K562 (cell line): ENCODE data around the gene DOCK4. TPM values are rescaled to one million over a fixed set of nuclear protein-coding genes. Genes with fewer than 3 reads are reported as not detected.

Source experiments
- ATAC-seq: fragments of 200-7000 bp; cut with Tn5 transposase; 3 replicates; pipeline ENCODE4 v1.9.1; 2020; ENCODE audit warnings: moderate library complexity
- BruUV-seq: library from RNA; stranded (reverse); fragments of 400-500 nt; replicated peaks from 2 replicates; lab custom pipeline; 2021; lab: Mats Ljungman, UMichigan
- CTCF ChIA-PET: fragments of 300-600 bp; formaldehyde crosslinking; extraction: SDS; loops from one replicate; lab custom pipeline; 2021; ENCODE audit warnings: low intra/inter-chr PET ratio; lab: Yijun Ruan, JAX
- POLR2A ChIA-PET: fragments of 300-600, 350-650 bp; sonication (Branson Sonifier 250); formaldehyde crosslinking; extraction: SDS; loops from one replicate; lab custom pipeline; 2021; ENCODE audit warnings: antibody characterized with exemption, inconsistent platforms; lab: Yijun Ruan, JAX
- DNase-seq, 4 experiments: peaks; one replicate each; pipeline versions ENCODE4 v3.0.0 to v3.0.0-alpha.2; 2011 to 2018; ENCODE audit warnings: low spot score in 3 of 4, mixed read lengths in 3 of 4; ENCODE audit errors: extremely low read depth in 1 of 4
- FAIRE-seq: peaks from 2 replicates; lab custom pipeline; 2011; peaks lifted over from hg19 to GRCh38; lab: Jason Lieb, UNC
- H2AFZ ChIP-seq: 2 replicates; pipeline ENCODE4 v1.6.0; 2011; ENCODE audit warnings: low read depth, low read length, control low read depth, inconsistent platforms
- H3K27ac ChIP-seq: fragments of 200-600 bp; 3 replicates; pipeline ENCODE4 v1.8.0; 2011; ENCODE audit warnings: low read depth, mild to moderate bottlenecking, control low read depth, inconsistent platforms, low read length, moderate library complexity, mixed read lengths; ENCODE audit errors: extremely low read depth
- H3K27me3 ChIP-seq, 2 experiments: fragments of 300-600 bp in 1 of 2; 2 replicates in 1 of 2; 3 replicates in 1 of 2; pipeline versions ENCODE4 v1.6.0 to v1.8.0; 2011; ENCODE audit warnings: inconsistent platforms in 2 of 2, low read length in 2 of 2, mild to moderate bottlenecking in 1 of 2, mixed read lengths in 1 of 2, moderate library complexity in 1 of 2; ENCODE audit not compliant: control insufficient read depth in 2 of 2, insufficient read depth in 2 of 2
- H3K36me3 ChIP-seq: fragments of 300-600 bp; 3 replicates; pipeline ENCODE4 v1.8.0; 2011; ENCODE audit warnings: mild to moderate bottlenecking, low read length, inconsistent platforms; ENCODE audit not compliant: control insufficient read depth, insufficient read depth
- H3K4me1 ChIP-seq, 2 experiments: fragments of 200-600 bp in 1 of 2; replicated peaks in 1 of 2; 2 replicates in 1 of 2; 3 replicates in 1 of 2; pipeline versions ENCODE4 v1.5.1 to v1.8.0; 2011; ENCODE audit warnings: inconsistent platforms in 2 of 2, low read length in 2 of 2, mild to moderate bottlenecking in 1 of 2, mixed read lengths in 1 of 2, moderate library complexity in 1 of 2; ENCODE audit not compliant: control insufficient read depth in 2 of 2, insufficient read depth in 2 of 2
- H3K4me2 ChIP-seq: 2 replicates; pipeline ENCODE4 v1.6.1; 2011; ENCODE audit warnings: low read length, control low read depth, inconsistent platforms, mixed read lengths; ENCODE audit not compliant: insufficient read depth
- H3K4me3 ChIP-seq: fragments of 200-600 bp; sonication (generic), shearing (Covaris generic); 2 replicates; pipeline ENCODE4 v1.5.1; 2016; ENCODE audit warnings: control low read depth, inconsistent platforms
- H3K79me2 ChIP-seq: fragments of 200-600 bp; 3 replicates; pipeline ENCODE4 v1.8.0; 2011; ENCODE audit warnings: low read length, inconsistent platforms; ENCODE audit not compliant: control insufficient read depth, insufficient read depth
- H3K9ac ChIP-seq, 2 experiments: 2 replicates each; pipeline versions ENCODE4 v1.6.0 to v1.6.1; 2011; ENCODE audit warnings: low read depth in 2 of 2, low read length in 2 of 2, control low read depth in 1 of 2, inconsistent platforms in 1 of 2, mild to moderate bottlenecking in 1 of 2, mixed read lengths in 1 of 2; ENCODE audit not compliant: insufficient read depth in 1 of 2
- H3K9me1 ChIP-seq: one replicate; pipeline ENCODE4 v1.6.0; 2011; ENCODE audit warnings: inconsistent platforms, mild to moderate bottlenecking, low read length, moderate library complexity; ENCODE audit not compliant: control insufficient read depth, insufficient read depth
- H3K9me3 ChIP-seq: replicated peaks from 2 replicates; pipeline ENCODE4 v1.5.1; 2011; ENCODE audit warnings: low read depth, low read length, inconsistent platforms; ENCODE audit not compliant: control insufficient read depth, insufficient read depth
- H4K20me1 ChIP-seq: replicated peaks from 2 replicates; pipeline ENCODE4 v1.6.1; 2011; ENCODE audit warnings: low read length, inconsistent platforms, mixed read lengths; ENCODE audit not compliant: control insufficient read depth, insufficient read depth
- CAMTA2 ChIP-seq: fragments of 250-450 bp; sonication (Bioruptor Pico); conservative IDR thresholded peaks from 2 replicates; pipeline ENCODE4 v1.5.1; 2022
- CHD1 ChIP-seq: fragments of 200-600 bp; sonication (generic); IDR thresholded peaks from one replicate; pipeline ENCODE4 v1.6.1; 2012; ENCODE audit warnings: mild to moderate bottlenecking, moderate library complexity, low read length, inconsistent platforms
- GTF2F1 ChIP-seq: IDR thresholded peaks from 2 replicates; pipeline ENCODE4 v1.6.1; 2011; ENCODE audit warnings: low read depth, low read length, improper control_type of control experiment
- MCM3 ChIP-seq: fragments of 450-650 bp; IDR thresholded peaks from 2 replicates; pipeline ENCODE4 v1.6.1; 2016
- MIER1 ChIP-seq: fragments of 450-650 bp; IDR thresholded peaks from 2 replicates; pipeline ENCODE4 v1.6.1; 2016; ENCODE audit warnings: antibody characterized with exemption, mild to moderate bottlenecking, low read depth
- NFATC3 ChIP-seq: fragments of 450-650 bp; IDR thresholded peaks from 2 replicates; pipeline ENCODE4 v1.6.1; 2017; ENCODE audit warnings: mild to moderate bottlenecking
- PTRF ChIP-seq: fragments of 450-650 bp; IDR thresholded peaks from 2 replicates; pipeline ENCODE4 v1.6.1; 2016; ENCODE audit warnings: mild to moderate bottlenecking, missing genetic modification characterization, missing compliant biosample characterization
- RBM39 ChIP-seq: fragments of 200-400 bp; formaldehyde crosslinking; optimal IDR thresholded peaks from 2 replicates; pipeline ENCODE3; 2018; ENCODE audit warnings: low read depth, low read length
- SP2 ChIP-seq: IDR thresholded peaks from 2 replicates; pipeline ENCODE4 v1.6.1; 2011; ENCODE audit warnings: mild to moderate bottlenecking, low read depth, low read length, moderate library complexity; ENCODE audit not compliant: poor library complexity, severe bottlenecking; ENCODE audit errors: extremely low read depth
- SREBF2 ChIP-seq: sonication (generic); formaldehyde crosslinking; IDR thresholded peaks from 2 replicates; pipeline ENCODE4 v1.4.0; 2020; ENCODE audit warnings: mild to moderate bottlenecking, missing genetic modification reagents
- STAT5A ChIP-seq: IDR thresholded peaks from 2 replicates; pipeline ENCODE4 v1.6.1; 2012; ENCODE audit warnings: low read length, inconsistent platforms, borderline replicate concordance
- TOE1 ChIP-seq, 2 experiments: fragments of 450-650 bp in 1 of 2; sonication (generic) in 1 of 2; formaldehyde crosslinking in 1 of 2; IDR thresholded peaks; 2 replicates each; pipeline versions ENCODE4 v1.7.1 to v1.8.0; 2016 to 2022; ENCODE audit warnings: borderline replicate concordance in 2 of 2, mild to moderate bottlenecking in 2 of 2, antibody characterized with exemption in 1 of 2, inconsistent platforms in 1 of 2, low read depth in 1 of 2, missing genetic modification reagents in 1 of 2, moderate library complexity in 1 of 2
- U2AF2 ChIP-seq: fragments of 200-400 bp; formaldehyde crosslinking; optimal IDR thresholded peaks from 2 replicates; pipeline ENCODE3; 2017; ENCODE audit warnings: low read depth, mild to moderate bottlenecking, low read length
- YBX1 ChIP-seq: fragments of 450-650 bp; IDR thresholded peaks from 2 replicates; pipeline ENCODE4 v1.7.1; 2016; ENCODE audit warnings: mild to moderate bottlenecking
- ZEB2 ChIP-seq: fragments of 450-650 bp; IDR thresholded peaks from 2 replicates; pipeline ENCODE4 v1.6.1; 2016
- ZSCAN29 ChIP-seq: fragments of 450-650 bp; IDR thresholded peaks from 2 replicates; pipeline ENCODE4 v1.6.1; 2017
- WGBS: fragments of 100-300 bp; shearing (Covaris generic); methylation state at CpG from one replicate; pipeline ENCODE4 v1.1.6; 2016; ENCODE audit warnings: low coverage, mixed read lengths; ENCODE audit not compliant: insufficient coverage; ENCODE audit errors: missing lambda C conversion rate; 5-methylcytosine and 5-hydroxymethylcytosine counted together
- in situ Hi-C: fragments of 300-500 bp; cut with MboI; formaldehyde crosslinking; loops from 4 replicates; pipeline ENCODE4 v1.15.0; 2018; ENCODE audit warnings: inconsistent platforms, mixed read lengths
- intact Hi-C: fragments of 100-400 bp; cut with micrococcal nuclease; formaldehyde crosslinking; loops from 2 replicates; pipeline ENCODE4 v1.14.2; 2022
- polyA plus RNA-seq, 8 experiments: library from polyadenylated mRNA; depleted of rRNA in 4 of 8; stranded (reverse) in 5 of 8; unstranded in 3 of 8; fragments of >200 nt; fragmentation: Nextera tagmentation in 2 of 8; fragmentation: Illumina TruSeq in 1 of 8; extraction: Ambion mirVana in 2 of 8; extraction: Trizol in 1 of 8; gene quantifications; 2 replicates each; pipeline versions ENCODE4 v1.2.1 to v1.2.3, GENCODE V29; 2011 to 2014; ENCODE audit warnings: inconsistent platforms in 1 of 8, missing spikeins in 1 of 8
- total RNA-seq, 7 experiments: library from RNA; depleted of rRNA in 6 of 7; stranded (reverse); fragments of >200 nt in 6 of 7; fragmentation: Illumina TruSeq in 2 of 7; extraction: Trizol in 2 of 7; gene quantifications; 2 replicates each; pipeline versions ENCODE4 v1.2.1 to v1.2.3, GENCODE V29; 2011 to 2021; ENCODE audit warnings: low replicate concordance in 1 of 7
- TF ChIP-seq, protein P1 (sequence below): IDR thresholded peaks from 3 replicates; pipeline ENCODE4 v1.6.1; 2011; ENCODE audit warnings: borderline replicate concordance, mild to moderate bottlenecking; ENCODE audit not compliant: insufficient read length, insufficient read depth
- TF ChIP-seq, protein P2 (sequence below): fragments of 450-650 bp; IDR thresholded peaks from 2 replicates; pipeline ENCODE4 v1.6.1; 2016; ENCODE audit warnings: borderline replicate concordance

DOCK4 gene
- total and polyA plus RNA-seq, 9 of the 15 experiments (the other 6 are each of a cell fraction or from before 2014, with no cell fraction given), result 0.42 to 5.7 (median 2.3) TPM

DNA sequence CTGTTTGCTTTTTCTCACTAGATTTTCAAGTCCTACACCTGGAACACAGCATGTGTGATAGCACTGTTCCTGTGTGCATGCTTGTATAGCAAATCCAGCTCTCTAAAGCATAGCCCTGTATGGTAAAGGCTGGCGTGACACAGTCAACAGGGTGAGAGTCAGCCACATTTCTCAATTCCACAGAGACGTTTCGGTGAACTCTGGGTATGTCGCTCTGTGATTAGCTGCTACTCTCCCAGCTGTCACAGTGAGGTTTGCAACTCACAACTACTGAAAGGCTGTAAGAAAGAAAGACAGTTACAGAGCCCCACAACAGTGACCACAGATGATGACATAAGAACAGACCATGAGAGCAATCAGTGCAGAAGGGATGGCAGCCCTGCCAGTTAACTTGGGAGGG lies 473.3 kb downstream of the DOCK4 start:
- H3K36me3 ChIP-seq, result no peaks in the 10 kb centered on the region
- no peak overlapping the region for H2AFZ ChIP-seq
- POLR2A ChIA-PET, result interaction anchor here (0.6 kb wide), 1 partner anchor 714 kb away, joined by 3 read pairs; no protein-coding TSS in a partner anchor
- CTCF ChIA-PET, result no interaction called here
- no peaks in the 10 kb centered on the region for H3K9me3 ChIP-seq
- TF ChIP-seq MIER1 (no peak), ZEB2 (no peak), CHD1 (no peak), MCM3 (no peak), PTRF (tag) (no peak), CAMTA2 (CRISPR knock-in tag) (no peak), ZSCAN29 (no peak), STAT5A (no peak), GTF2F1 (no peak), U2AF2 (no peak), RBM39 (no peak), TOE1 (IDR thresholded peaks at IDR 0.05; ENCODE audit: borderline replicate concordance) (no peak), TOE1 (CRISPR knock-in tag; IDR thresholded peaks at IDR 0.05; ENCODE audit: borderline replicate concordance, low read depth) (no peak), NFATC3 (no peak), SP2 (no peak), SREBF2 (CRISPR knock-in tag) (no peak), YBX1 (no peak)
- TF ChIP-seq, protein P1, sequence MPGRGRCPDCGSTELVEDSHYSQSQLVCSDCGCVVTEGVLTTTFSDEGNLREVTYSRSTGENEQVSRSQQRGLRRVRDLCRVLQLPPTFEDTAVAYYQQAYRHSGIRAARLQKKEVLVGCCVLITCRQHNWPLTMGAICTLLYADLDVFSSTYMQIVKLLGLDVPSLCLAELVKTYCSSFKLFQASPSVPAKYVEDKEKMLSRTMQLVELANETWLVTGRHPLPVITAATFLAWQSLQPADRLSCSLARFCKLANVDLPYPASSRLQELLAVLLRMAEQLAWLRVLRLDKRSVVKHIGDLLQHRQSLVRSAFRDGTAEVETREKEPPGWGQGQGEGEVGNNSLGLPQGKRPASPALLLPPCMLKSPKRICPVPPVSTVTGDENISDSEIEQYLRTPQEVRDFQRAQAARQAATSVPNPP, result no peak
- TF ChIP-seq, protein P2, sequence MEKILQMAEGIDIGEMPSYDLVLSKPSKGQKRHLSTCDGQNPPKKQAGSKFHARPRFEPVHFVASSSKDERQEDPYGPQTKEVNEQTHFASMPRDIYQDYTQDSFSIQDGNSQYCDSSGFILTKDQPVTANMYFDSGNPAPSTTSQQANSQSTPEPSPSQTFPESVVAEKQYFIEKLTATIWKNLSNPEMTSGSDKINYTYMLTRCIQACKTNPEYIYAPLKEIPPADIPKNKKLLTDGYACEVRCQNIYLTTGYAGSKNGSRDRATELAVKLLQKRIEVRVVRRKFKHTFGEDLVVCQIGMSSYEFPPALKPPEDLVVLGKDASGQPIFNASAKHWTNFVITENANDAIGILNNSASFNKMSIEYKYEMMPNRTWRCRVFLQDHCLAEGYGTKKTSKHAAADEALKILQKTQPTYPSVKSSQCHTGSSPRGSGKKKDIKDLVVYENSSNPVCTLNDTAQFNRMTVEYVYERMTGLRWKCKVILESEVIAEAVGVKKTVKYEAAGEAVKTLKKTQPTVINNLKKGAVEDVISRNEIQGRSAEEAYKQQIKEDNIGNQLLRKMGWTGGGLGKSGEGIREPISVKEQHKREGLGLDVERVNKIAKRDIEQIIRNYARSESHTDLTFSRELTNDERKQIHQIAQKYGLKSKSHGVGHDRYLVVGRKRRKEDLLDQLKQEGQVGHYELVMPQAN, result no peak
- TF ChIP-seq, all 486 proteins: peak for 0
- Histone ChIP-seq H3K4me1 (peaks cover 3 to 10% of the 10 kb centered on the region in 2 experiments; a peak in 3 of 5 replicates), H3K9me1 (no peaks in the 10 kb centered on the region), H3K79me2 (no peaks in the 10 kb centered on the region), H3K4me3 (no peak overlapping the region), H3K27ac (no peak overlapping the region), H4K20me1 (no peaks in the 10 kb centered on the region), H3K4me2 (no peak overlapping the region), H3K27me3 (no peaks in the 10 kb centered on the region), H3K9ac (no peak overlapping the region)
- in situ Hi-C loops, result loop anchor here (10.0 kb wide), 2 partner anchors 398 to 638 kb away; partner anchors contain the start of gene LRRN3
- 25% methylated on average over 4 of the region's 4 CpGs for WGBS
- no TSS peak for BruUV-seq
- intact Hi-C loops, result loop anchor here (10.0 kb wide), 2 partner anchors 578 to 1138 kb away; no protein-coding TSS in a partner anchor
- FAIRE-seq (no peak), DNase-seq (no peak), ATAC-seq (no peak)
